GM19452 (cell line): ENCODE results near the gene JADE1.

Source experiments
- ATAC-seq: cut with Tn5 transposase; IDR thresholded peaks from one replicate; pipeline ENCODE4 v1.9.1; 2021; ENCODE audit not compliant: unreplicated experiment

JADE1 gene

DNA sequence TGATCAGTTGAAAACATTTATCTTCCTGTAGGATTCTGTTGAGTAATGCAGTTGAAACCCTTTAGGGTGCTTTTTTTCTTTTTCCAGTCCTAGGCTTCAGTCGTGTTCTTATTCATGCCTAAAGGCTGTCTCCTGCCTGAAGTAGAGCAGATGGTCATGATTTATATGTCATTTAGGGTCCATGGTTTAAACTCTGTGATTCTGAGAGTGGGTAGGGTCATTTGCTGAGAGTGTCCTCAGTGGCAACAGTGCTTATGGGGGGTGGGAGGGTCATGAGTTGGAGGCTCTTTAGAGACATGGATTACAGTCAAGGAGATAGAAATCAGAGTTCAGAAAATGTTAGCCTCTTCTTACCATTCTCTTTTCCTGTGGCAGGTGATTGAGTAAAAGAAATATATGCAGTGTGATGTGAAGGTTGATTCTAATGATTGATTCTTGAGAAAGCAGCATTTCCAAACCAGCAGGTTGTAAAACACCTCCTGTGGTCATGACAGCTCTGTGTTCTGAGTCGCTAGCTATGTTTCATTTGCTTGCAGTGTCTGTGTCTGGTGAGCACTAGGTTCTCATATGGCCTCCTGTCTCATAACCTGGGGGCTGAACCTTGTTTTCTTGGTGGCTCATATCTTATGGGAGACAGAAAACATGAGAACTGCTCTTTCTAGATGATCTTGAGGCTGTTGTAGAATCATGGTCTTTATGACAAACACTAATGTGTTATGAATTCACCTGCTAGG, 60.4 kb downstream of the JADE1 start:
- ATAC-seq = no peak

DNA sequence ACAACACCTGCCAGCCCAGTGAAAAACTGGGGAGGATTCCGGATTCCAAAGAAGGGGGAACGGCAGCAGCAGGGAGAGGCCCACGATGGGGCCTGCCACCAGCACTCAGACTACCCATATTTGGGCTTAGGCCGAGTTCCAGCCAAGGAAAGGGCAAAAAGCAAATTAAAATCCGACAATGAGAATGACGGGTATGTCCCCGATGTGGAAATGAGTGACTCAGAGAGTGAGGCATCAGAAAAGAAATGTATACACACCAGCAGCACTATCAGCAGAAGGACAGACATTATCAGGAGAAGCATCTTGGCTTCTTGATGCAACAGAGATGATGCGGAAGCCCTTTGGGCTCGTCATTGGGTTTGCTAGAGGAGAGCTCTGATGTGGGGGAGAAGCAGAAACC, 62.4 kb downstream of the JADE1 start:
- ATAC-seq = no peak

DNA sequence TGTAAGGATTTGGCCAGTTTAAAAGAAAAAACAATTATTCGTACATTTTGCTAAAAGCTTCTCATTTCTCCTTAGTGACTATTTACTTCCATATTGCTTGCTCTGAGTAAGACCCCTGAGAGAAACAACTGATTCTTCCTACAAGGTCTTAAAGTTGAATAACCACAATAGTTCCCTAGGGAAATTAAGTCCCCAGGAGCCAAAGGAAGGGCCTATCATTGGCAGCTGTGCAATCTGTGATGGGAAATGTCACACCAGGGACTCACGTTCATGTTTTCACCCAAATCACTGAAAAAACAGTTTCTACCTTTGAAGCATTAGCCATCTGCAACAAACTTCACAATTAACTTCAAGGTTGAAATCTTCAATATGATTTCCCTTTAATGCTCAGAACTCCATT, 66.7 kb downstream of the JADE1 start:
- ATAC-seq = no peak

DNA sequence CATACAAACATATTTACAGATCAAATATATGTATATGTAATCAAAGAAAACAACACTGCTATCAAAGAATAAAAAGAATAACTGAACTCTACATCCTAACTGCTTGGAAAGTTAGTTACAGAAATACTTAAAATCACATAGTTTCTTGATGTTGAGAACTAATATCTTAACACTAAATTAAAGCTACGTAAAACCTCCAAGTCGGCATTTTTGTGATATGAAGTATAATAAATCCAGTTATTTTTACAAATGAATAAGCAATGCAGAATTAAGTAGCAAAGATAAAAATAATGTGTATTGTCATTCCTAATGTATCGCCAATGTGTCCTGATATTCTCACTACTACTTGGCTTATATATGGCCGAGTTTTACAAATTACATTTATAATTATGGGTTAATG, 68.4 kb downstream of the JADE1 start:
- no peak for ATAC-seq

DNA sequence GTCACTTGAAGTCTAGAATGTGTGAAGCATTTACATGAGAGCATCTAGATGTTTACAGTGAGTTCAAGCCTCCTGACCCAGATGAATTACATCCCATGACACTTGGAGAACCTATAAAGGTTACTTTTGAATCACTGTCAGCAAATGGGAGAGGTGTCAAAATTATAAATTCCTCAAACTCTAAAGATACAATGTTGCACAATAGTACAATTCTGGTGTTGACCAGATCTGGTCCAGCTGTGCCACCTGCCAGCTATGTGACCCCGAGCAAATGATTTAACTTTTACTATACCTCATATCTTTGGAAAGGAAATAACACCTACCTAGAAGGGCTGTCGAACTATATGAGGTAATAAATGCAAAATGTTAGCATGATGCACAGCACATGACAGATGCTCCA, 69.8 kb downstream of the JADE1 start:
- no peak for ATAC-seq

DNA sequence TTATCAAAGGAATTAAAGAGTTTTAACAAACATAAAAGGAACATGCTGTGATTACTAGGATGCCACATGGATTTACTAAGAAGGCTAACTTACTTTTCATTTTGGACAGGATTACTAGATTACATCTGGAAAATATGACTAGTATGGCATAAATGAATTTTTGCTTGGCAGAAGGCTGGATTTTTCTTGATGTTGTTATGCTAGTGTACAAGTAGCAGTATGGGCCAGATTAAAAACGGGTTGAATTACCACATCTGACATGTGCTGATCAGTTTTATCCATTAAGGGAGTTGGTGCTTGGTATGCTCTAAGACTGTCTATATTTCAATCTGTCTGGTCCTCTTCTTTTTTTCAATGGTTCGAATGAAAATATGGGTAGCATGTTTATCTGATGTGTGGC, 70.5 kb downstream of the JADE1 start:
- ATAC-seq = no peak

DNA sequence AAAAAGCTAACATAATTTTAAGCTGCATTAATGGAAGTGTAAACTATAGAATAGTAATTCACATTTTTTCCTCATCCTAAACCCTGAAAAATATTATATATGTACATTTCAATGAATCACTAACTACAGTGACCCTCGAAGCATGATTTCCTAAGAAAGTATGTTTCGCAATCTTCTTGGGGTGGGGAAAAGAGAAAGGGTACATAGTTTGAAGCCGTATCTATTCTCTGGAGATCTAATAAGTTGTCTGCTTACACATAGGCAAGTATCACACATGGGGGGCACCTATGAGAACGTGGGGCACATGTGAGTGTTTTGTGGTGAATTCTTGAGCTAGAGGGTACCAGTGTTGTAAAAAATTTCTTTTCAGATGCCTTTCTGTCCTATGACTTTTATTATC, 71.2 kb downstream of the JADE1 start:
- ATAC-seq = no peak

DNA sequence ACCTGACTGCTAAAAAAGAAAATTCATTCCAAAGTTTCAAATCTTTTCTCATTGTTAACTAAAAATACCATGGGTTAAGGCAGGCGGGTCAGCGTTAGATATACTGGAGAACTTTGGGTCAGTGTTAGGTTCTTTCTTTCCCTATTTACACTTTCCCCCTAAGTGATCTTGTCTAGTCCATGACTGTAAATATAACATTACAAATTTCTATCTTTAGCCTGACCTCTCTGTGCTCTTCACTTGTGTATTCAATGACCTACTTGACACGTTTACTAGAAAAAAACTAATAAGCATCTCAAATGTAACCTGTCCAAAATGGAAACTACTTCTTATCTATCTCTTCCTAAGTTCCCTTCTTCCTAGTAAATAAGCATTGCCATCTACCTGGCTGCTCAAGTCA, 95.3 kb downstream of the JADE1 start:
- no peak for ATAC-seq

DNA sequence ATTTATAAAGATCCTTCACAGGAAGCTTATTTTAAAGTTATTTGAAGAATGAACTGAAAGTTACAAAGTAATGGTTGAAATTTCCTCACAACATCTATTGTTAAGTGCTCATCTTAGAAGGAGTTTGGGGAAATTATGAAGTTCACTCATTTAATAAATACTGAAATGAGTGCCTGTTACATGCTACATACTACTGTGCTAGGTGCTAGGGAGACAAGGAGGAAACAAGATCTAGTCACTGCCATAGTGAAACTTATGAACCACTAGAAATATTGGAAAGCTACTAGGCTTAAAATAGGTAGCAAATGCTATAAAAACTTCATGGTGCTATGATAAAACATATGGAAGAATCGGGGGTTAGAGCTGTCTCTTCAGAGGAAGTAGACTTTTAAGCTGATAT, 97.1 kb downstream of the JADE1 start:
- no peak for ATAC-seq

DNA sequence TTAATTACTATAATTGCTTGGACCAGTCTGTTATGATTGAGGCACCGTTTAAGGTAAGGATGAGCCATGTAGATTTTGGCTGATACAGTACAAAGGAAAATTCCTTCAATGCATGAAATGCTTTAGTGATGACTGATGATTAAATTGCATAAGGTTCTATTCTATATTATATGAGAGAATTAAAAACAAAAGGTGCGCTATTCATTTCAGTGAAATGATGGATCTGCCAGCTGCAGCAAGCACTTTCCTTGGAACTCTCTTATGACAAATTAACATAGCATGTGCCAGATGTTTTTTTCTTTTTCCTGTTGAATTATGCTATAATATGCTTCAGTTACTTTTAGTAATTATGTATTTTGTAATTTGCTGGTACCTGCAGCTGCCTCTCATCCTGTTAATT, 98.5 kb downstream of the JADE1 start:
- ATAC-seq = no peak

DNA sequence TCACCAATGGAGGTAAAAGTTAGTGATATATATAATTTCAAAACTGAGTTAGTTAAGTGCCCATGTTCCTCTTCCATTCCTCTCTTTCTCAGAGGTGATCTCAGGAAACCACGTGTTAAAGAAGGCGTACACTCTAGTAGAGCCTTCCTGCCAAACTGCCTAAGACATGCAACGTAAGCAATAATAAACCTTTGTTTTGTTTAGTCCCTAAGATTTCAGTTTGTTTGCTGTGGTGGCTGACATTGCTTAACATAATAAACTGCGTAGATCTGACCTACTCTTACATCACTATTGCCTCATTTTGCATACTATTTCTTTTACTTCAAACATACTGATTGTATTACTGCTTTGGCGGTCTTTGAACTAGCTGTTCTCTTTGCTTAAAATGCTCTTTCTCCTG, 99.2 kb downstream of the JADE1 start:
- no peak for ATAC-seq

DNA sequence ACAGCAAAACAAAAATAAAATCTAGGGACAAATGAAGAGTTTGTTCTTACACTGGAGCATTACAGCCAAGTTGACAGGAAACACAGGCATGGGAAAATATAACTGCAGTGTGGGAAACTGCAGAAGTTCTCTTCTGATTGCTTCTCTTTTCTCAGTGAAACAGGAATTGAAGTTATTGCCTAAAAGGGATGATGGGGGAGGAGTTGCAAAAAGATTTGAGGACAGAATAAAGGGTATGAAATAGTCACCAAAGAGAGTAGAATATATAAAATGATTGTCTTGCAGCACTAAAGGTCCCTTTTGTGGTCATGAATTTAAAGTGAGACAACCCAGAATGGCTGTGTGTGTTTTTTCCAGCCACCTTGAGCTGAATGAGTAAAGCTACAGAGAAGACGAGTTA, 103.7 kb downstream of the JADE1 start:
- no peak for ATAC-seq

DNA sequence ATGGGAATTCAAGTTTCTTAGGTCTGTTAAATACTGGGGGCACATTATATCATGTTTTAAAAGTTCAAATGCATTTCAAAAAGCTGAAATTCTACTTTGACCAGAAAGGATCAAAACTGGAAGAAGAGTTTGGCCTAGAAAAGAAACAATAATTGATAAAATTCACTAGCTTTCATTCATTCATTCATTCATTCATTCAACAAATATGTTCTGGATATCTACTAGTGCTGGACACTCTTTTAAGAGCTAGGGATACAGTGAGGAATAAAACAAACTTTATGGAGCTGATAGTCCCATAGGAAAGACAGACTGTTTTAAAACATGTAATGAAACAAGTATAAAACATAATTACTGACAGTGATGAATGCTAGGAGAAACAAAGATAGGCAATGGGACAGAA, 106.0 kb downstream of the JADE1 start:
- no peak for ATAC-seq

DNA sequence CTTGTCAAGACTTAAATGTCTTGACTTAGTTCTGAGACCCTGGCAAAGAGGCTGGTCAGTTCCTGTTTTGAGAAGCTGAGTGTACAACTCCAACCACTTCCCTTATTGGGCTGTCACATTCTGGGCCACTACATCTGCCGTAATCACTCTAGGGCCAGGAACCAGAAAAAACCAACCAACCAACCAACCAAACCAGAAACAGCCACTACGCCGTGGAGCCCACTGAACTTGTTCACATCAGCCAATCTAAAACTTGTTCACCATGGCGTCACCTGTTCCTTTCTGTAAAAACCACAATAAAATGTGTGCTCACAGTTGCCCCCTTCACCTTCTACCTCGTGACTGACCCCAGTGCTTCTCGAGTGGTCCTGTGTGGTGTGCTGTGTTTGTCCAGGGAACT, 107.3 kb downstream of the JADE1 start:
- ATAC-seq = peak; percentile 81

DNA sequence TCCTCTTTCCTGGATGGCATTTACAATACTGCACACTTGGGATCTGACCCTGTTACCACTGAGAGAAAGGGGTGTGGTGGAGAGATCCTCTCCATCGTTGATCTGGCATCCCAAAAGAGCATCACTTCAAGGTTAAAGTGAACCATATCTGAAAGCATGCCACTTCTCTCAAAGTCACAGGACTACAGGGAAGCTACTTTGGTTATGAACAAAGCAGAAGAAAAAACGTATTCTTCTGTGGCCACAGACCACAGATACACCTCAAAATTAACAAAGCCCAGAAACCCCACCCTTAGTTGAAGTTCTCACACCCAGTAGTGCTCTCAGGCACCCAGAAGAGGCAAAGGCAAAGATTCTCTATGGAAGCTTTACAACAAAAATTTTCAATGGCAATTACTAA, 108.3 kb downstream of the JADE1 start:
- ATAC-seq = peak; percentile 56

DNA sequence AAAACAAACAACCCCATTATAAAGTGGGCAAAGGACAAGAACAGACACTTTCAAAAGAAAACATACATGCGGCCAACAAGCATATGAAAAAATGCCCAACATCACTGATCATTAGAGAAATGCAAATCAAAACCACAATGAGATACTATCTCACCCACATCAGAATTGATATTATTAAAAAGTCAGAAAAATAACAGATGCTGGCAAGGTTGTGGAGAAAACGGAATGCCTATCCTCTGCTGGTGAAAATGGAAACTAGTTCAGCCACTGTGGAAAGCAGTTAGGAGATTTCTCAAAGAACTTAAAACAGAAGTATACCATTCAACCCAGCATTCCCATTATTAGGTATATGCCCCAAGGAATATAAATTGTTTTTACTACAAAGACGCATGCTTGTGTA, 112.5 kb downstream of the JADE1 start:
- no peak for ATAC-seq
